ENCODE results near the gene RAB3GAP1. TPM values are rescaled to one million over a fixed set of nuclear protein-coding genes. Genes with fewer than 3 reads are reported as not detected.

Gene RAB3GAP1
- total RNA-seq, 1 experiment from 2014 or later = 32.0 TPM

DNA sequence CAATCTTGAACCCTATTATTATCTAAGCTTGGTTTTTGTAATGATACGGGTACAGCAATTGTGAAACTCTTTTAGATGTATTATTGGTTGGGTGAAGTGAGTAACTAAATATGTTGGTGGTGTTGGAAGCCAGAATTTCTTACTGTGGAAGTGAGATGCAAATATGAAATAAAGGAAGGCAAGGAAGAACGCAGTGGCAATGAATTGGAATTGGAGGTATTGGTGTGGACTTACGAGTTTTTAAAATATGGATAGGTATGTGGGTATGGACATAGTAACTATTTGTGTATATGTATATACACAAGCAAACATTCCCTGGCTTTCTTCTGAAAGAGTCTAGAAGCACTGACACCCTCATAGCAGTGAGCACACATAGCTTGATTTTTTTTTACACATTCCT, 105.8 kb downstream of the RAB3GAP1 start:
- H3K9me3 ChIP-seq (ENCODE audit: control insufficient read depth, low read depth, low read length) = no peaks in the 10 kb centered on the region
- no peaks in the 10 kb centered on the region for H3K79me2 ChIP-seq (ENCODE audit: insufficient read depth, low read length)
- H3K4me1 ChIP-seq (ENCODE audit: insufficient read depth, low read length) = no peaks in the 10 kb centered on the region
- no peak overlapping the region for H2AFZ ChIP-seq (ENCODE audit: low read length)
- no peak overlapping the region for H3K27ac ChIP-seq (ENCODE audit: insufficient read length, low read depth, low read length)
- no peak overlapping the region for H3T11ph ChIP-seq (ENCODE audit: low read length)
- H3K4me3 Mint-ChIP-seq = no peak overlapping the region
- no peaks in the 10 kb centered on the region for H3K9me3 Mint-ChIP-seq
- H2BK5ac ChIP-seq (ENCODE audit: insufficient read length, low read length) = no peak overlapping the region
- no peak overlapping the region for H3K56ac ChIP-seq (ENCODE audit: insufficient read length, low read depth, low read length)
- no peak overlapping the region for H2BK120ac ChIP-seq (ENCODE audit: low read depth, low read length, poor library complexity, severe bottlenecking)
- no peaks in the 10 kb centered on the region for H3K79me1 ChIP-seq (ENCODE audit: insufficient read depth, low read depth, low read length, poor library complexity, severe bottlenecking)
- no peak overlapping the region for H2BK20ac ChIP-seq (ENCODE audit: low read depth, low read length, poor library complexity, severe bottlenecking)
- H3K27me3 ChIP-seq (ENCODE audit: insufficient read depth, low read length) = no peaks in the 10 kb centered on the region
- no peak overlapping the region for H3K4me2 ChIP-seq (ENCODE audit: insufficient read depth, insufficient read length, low read length)
- peaks cover 0 to 8% of the 10 kb centered on the region in 2 experiments; a peak in 1 of 4 replicates for H3K4me1 Mint-ChIP-seq
- H2AK5ac ChIP-seq (ENCODE audit: insufficient read length, low read length) = no peak overlapping the region
- no peaks in the 10 kb centered on the region for H4K20me1 ChIP-seq (ENCODE audit: control insufficient read depth, insufficient read depth, insufficient read length)
- TF ChIP-seq, protein P1, sequence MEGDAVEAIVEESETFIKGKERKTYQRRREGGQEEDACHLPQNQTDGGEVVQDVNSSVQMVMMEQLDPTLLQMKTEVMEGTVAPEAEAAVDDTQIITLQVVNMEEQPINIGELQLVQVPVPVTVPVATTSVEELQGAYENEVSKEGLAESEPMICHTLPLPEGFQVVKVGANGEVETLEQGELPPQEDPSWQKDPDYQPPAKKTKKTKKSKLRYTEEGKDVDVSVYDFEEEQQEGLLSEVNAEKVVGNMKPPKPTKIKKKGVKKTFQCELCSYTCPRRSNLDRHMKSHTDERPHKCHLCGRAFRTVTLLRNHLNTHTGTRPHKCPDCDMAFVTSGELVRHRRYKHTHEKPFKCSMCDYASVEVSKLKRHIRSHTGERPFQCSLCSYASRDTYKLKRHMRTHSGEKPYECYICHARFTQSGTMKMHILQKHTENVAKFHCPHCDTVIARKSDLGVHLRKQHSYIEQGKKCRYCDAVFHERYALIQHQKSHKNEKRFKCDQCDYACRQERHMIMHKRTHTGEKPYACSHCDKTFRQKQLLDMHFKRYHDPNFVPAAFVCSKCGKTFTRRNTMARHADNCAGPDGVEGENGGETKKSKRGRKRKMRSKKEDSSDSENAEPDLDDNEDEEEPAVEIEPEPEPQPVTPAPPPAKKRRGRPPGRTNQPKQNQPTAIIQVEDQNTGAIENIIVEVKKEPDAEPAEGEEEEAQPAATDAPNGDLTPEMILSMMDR (conservative IDR thresholded peaks at IDR 0.05) = no peak
- no peak overlapping the region for H2BK12ac ChIP-seq (ENCODE audit: insufficient read length, low read depth, low read length)
- no peak overlapping the region for H3K9ac ChIP-seq (ENCODE audit: extremely low read depth, insufficient read length, low read length)
- WGBS (ENCODE audit: extremely low coverage, insufficient read length, low lambda C conversion rate) = no CpG with 5 or more reads among the region's 3 CpGs
- H3K4ac ChIP-seq (ENCODE audit: low read depth, low read length) = no peak overlapping the region
- no peak overlapping the region for H2BK15ac ChIP-seq (ENCODE audit: low read depth, low read length)
- no peak overlapping the region for H3K18ac ChIP-seq (ENCODE audit: insufficient read length, low read depth, low read length)
- no peak overlapping the region for H3K23ac ChIP-seq (ENCODE audit: insufficient read length, low read depth, low read length)
- H3K27ac Mint-ChIP-seq = no peak overlapping the region
- H4K91ac ChIP-seq (ENCODE audit: insufficient read length, low read depth, low read length) = no peak overlapping the region
- no peak overlapping the region for H4K8ac ChIP-seq (replicated peaks; ENCODE audit: insufficient read length, low read depth, low read length)
- H3K27me3 Mint-ChIP-seq (ENCODE audit: low read depth) = no peaks in the 10 kb centered on the region
- no peak for DNase-seq
- peaks cover 16 to 60% (median 50%) of the 10 kb centered on the region in 3 experiments for H3K36me3 Mint-ChIP-seq (ENCODE audit: insufficient read depth in 1 of 3, low read depth in 3 of 3)
- no peaks in the 10 kb centered on the region for H3K23me2 ChIP-seq (ENCODE audit: insufficient read length, low read depth, low read length, poor library complexity, severe bottlenecking)
- no peak overlapping the region for H4K5ac ChIP-seq (ENCODE audit: insufficient read length, low read depth, low read length)
- H3K14ac ChIP-seq (ENCODE audit: insufficient read depth, low read length) = no peak overlapping the region

Data from H9 (cell line).